ENCODE data around the gene CCDC68.

DNA sequence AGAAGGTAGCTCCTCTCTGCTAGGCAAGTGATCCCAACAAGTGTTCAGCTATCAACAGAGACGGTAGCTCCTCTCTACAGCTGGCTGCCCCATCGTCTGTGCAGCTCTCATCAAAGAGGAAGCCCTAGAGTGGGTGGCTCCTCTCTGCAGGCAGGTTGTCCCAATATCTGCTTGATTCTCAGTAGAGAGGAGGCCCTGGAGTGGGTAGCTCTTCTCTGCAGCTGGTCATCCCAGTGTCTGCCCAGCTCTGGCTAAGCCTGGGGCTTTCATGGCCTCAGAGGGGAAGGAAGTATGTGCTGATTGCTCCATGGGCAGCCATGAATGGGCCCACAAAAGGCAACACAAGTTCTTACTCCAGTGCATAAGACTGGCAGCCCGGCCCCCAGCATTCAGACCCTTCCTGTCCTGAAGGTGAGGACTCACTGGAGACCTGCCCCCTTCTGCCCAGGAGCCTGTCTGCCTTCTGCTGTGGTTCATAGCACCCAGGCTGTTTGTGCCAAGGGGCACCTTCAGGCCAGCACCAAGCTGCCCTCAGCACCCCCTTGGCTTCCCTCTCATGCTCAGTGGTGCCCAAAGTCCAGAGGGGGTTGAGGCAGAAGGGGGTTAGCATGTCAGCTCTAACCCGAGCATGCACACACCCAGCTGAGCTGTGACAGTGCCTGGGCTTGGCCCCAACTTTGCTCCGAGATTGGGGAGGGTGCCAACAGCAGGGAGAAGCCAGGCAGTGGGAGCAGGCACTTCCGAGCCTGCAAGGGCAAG, 48.9 kb downstream of the CCDC68 start:
- TF ChIP-seq, protein P1, sequence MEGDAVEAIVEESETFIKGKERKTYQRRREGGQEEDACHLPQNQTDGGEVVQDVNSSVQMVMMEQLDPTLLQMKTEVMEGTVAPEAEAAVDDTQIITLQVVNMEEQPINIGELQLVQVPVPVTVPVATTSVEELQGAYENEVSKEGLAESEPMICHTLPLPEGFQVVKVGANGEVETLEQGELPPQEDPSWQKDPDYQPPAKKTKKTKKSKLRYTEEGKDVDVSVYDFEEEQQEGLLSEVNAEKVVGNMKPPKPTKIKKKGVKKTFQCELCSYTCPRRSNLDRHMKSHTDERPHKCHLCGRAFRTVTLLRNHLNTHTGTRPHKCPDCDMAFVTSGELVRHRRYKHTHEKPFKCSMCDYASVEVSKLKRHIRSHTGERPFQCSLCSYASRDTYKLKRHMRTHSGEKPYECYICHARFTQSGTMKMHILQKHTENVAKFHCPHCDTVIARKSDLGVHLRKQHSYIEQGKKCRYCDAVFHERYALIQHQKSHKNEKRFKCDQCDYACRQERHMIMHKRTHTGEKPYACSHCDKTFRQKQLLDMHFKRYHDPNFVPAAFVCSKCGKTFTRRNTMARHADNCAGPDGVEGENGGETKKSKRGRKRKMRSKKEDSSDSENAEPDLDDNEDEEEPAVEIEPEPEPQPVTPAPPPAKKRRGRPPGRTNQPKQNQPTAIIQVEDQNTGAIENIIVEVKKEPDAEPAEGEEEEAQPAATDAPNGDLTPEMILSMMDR (conservative IDR thresholded peaks at IDR 0.05; ENCODE audit: low read length), result no peak
- no peak for TF ChIP-seq EZH2phosphoT487 (IDR thresholded peaks at IDR 0.05; ENCODE audit: borderline replicate concordance)

Data from Loucy (cell line).